KMS-11 (cell line): ENCODE results near the gene SNAI1.

ENCODE experiments used
- H2AFZ ChIP-seq: fragments of 200-600 bp; sonication (generic); 2 replicates; pipeline ENCODE4 v1.6.1; 2016; ENCODE audit warnings: antibody characterized with exemption, mixed run types, low read depth
- H3K27ac ChIP-seq: fragments of 200-600 bp; sonication (generic); 2 replicates; pipeline ENCODE4 v1.6.1; 2016; ENCODE audit warnings: mild to moderate bottlenecking, mixed run types
- H3K27me3 ChIP-seq: fragments of 200-600 bp; sonication (generic); 2 replicates; pipeline ENCODE4 v1.6.1; 2017; ENCODE audit warnings: mild to moderate bottlenecking, low read depth, mixed run types, moderate library complexity; ENCODE audit not compliant: insufficient read depth
- H3K36me3 ChIP-seq: fragments of 200-600 bp; sonication (generic); 2 replicates; pipeline ENCODE4 v1.6.1; 2017; ENCODE audit warnings: mild to moderate bottlenecking, mixed run types; ENCODE audit not compliant: insufficient read depth
- H3K4me1 ChIP-seq: fragments of 200-600 bp; sonication (generic); 2 replicates; pipeline ENCODE4 v1.6.1; 2016; ENCODE audit warnings: mild to moderate bottlenecking, low read depth, mixed run types; ENCODE audit not compliant: poor library complexity, severe bottlenecking
- H3K4me2 ChIP-seq: fragments of 200-600 bp; sonication (generic); 2 replicates; pipeline ENCODE4 v1.7.0; 2016; ENCODE audit warnings: mild to moderate bottlenecking, mixed run types
- H3K4me3 ChIP-seq: fragments of 200-600 bp; sonication (generic); IDR thresholded peaks from 2 replicates; pipeline ENCODE4 v1.6.1; 2017; ENCODE audit warnings: low read depth, low read length, mixed read lengths; ENCODE audit not compliant: insufficient read depth
- H3K79me2 ChIP-seq: fragments of 200-600 bp; sonication (generic); 2 replicates; pipeline ENCODE4 v1.6.1; 2016; ENCODE audit warnings: low read depth, mixed run types; ENCODE audit not compliant: insufficient read depth
- H3K9ac ChIP-seq: fragments of 200-600 bp; sonication (generic); 2 replicates; pipeline ENCODE4 v1.6.1; 2016; ENCODE audit warnings: mild to moderate bottlenecking, mixed run types
- H4K20me1 ChIP-seq: fragments of 200-600 bp; sonication (generic); 2 replicates; pipeline ENCODE4 v1.6.1; 2016; ENCODE audit warnings: mild to moderate bottlenecking, mixed run types; ENCODE audit not compliant: insufficient read depth
- CTCF ChIP-seq: fragments of 200-600 bp; sonication (generic); conservative IDR thresholded peaks from 2 replicates; pipeline ENCODE4 v1.6.1; 2017; ENCODE audit warnings: low read depth, mild to moderate bottlenecking, antibody characterized with exemption, low read length, moderate library complexity, mixed read lengths

SNAI1 gene

GRCh38 chr20:49938173-49939163 lies 44.3 kb upstream of the SNAI1 start:
- Histone ChIP-seq H3K79me2 (peaks cover 71% of the 10 kb centered on the region), H3K27ac (no peak overlapping the region), H3K4me1 (peaks cover 59% of the 10 kb centered on the region), H3K27me3 (no peaks in the 10 kb centered on the region), H4K20me1 (no peaks in the 10 kb centered on the region; the same call in 1 of the 2 replicates), H3K36me3 (peaks cover 8% of the 10 kb centered on the region; the same call in 1 of the 2 replicates), H3K4me3 (no peak overlapping the region), H3K9ac (no peak overlapping the region), H2AFZ (no peak overlapping the region), H3K4me2 (peak overlapping the region; percentile 73; the same call in 1 of the 2 replicates)
- TF ChIP-seq CTCF: no peak

- Histone ChIP-seq H3K4me3 (no peak overlapping the region), H3K4me1 (peaks cover 36% of the 10 kb centered on the region), H3K27ac (no peak overlapping the region), H3K4me2 (no peak overlapping the region), H2AFZ (no peak overlapping the region), H3K36me3 (peaks cover 16% of the 10 kb centered on the region; the same call in 1 of the 2 replicates), H3K27me3 (no peaks in the 10 kb centered on the region), H4K20me1 (no peaks in the 10 kb centered on the region; the same call in 1 of the 2 replicates), H3K9ac (no peak overlapping the region), H3K79me2 (peaks cover 81% of the 10 kb centered on the region)
- no peak for TF ChIP-seq CTCF
These were observed 41.3 kb upstream of the SNAI1 start for GRCh38 chr20:49941456-49941855.

GRCh38 chr20:49942303-49942702 lies 40.5 kb upstream of the SNAI1 start:
- Histone ChIP-seq H4K20me1 (no peaks in the 10 kb centered on the region; the same call in 1 of the 2 replicates), H3K36me3 (peaks cover 18% of the 10 kb centered on the region; the same call in 1 of the 2 replicates), H2AFZ (no peak overlapping the region), H3K27ac (no peak overlapping the region), H3K79me2 (peaks cover 72% of the 10 kb centered on the region), H3K4me2 (no peak overlapping the region), H3K9ac (no peak overlapping the region), H3K27me3 (no peaks in the 10 kb centered on the region), H3K4me1 (peaks cover 35% of the 10 kb centered on the region), H3K4me3 (no peak overlapping the region)
- TF ChIP-seq CTCF: no peak

GRCh38 chr20:49942942-49943341 lies 39.8 kb upstream of the SNAI1 start:
- H4K20me1 ChIP-seq: no peaks in the 10 kb centered on the region
- no peak overlapping the region for H2AFZ ChIP-seq
- peaks cover 28% of the 10 kb centered on the region for H3K4me1 ChIP-seq
- no peaks in the 10 kb centered on the region for H3K27me3 ChIP-seq
- H3K4me3 ChIP-seq: no peak overlapping the region
- no peak overlapping the region for H3K4me2 ChIP-seq
- H3K27ac ChIP-seq: no peak overlapping the region
- no peak overlapping the region for H3K9ac ChIP-seq
- TF ChIP-seq CTCF: no peak
- H3K79me2 ChIP-seq: peaks cover 66% of the 10 kb centered on the region
- peaks cover 18% of the 10 kb centered on the region; the same call in 1 of the 2 replicates for H3K36me3 ChIP-seq
